Transverse colon (tissue), 4 donors: ENCODE data around the gene DSCAM. TPM values are rescaled to one million over a fixed set of nuclear protein-coding genes. Genes with fewer than 3 reads are reported as not detected.

Experiments
- DNase-seq: peaks from one replicate; pipeline ENCODE4 v3.0.0-alpha.2; 2019
- H3K27ac ChIP-seq, 4 donors: fragments of 200-600 bp; sonication (generic); 2 replicates each; pipeline ENCODE4 v1.5.1; 2016 to 2018; ENCODE audit warnings: inconsistent platforms in 4 of 4
- H3K27me3 ChIP-seq: fragments of 200-600 bp; sonication (generic); 2 replicates; pipeline ENCODE4 v1.5.1; 2017; ENCODE audit warnings: inconsistent platforms
- H3K36me3 ChIP-seq, 4 donors: fragments of 200-600 bp; sonication (generic); 2 replicates each; pipeline ENCODE4 v1.5.1; 2017 to 2019; ENCODE audit warnings: inconsistent platforms in 4 of 4
- H3K4me1 ChIP-seq, 4 donors: fragments of 200-600 bp; sonication (generic); 2 replicates each; pipeline ENCODE4 v1.5.1; 2017 to 2020; ENCODE audit warnings: inconsistent platforms in 4 of 4
- H3K4me3 ChIP-seq, 4 donors: fragments of 200-600 bp; sonication (generic); 1 replicate in 1 of 4; 2 replicates in 3 of 4; pipeline versions ENCODE4 v1.5.1 to v1.6.1; 2017 to 2019; ENCODE audit warnings: inconsistent platforms in 4 of 4
- H3K9me3 ChIP-seq, 2 donors: fragments of 200-600 bp; sonication (generic); 2 replicates each; pipeline ENCODE4 v1.5.1; 2017 to 2019; ENCODE audit warnings: inconsistent platforms in 2 of 2
- EP300 ChIP-seq: sonication (generic); formaldehyde crosslinking; IDR thresholded peaks from one replicate; pipeline ENCODE4 v1.6.1; 2017; ENCODE audit warnings: antibody characterized with exemption, low read depth
- POLR2A ChIP-seq: fragments of 450-650 bp; IDR thresholded peaks from one replicate; pipeline ENCODE4 v1.6.1; 2016; ENCODE audit warnings: antibody characterized with exemption, mild to moderate bottlenecking, moderate library complexity
- POLR2AphosphoS5 ChIP-seq, 3 donors: sonication (generic); formaldehyde crosslinking; IDR thresholded peaks; one replicate each; pipeline ENCODE4 v1.6.1; 2016; ENCODE audit warnings: antibody characterized with exemption in 3 of 3
- WGBS, 2 donors: methylation state at CpG; one replicate each; pipeline ENCODE4 v1.1.5; 2018; ENCODE audit warnings: low coverage in 1 of 2; 5-methylcytosine and 5-hydroxymethylcytosine counted together
- in situ Hi-C, 4 donors: fragments of 200-750 bp; cut with MboI; loops; one replicate each; pipeline versions ENCODE4 v1.15.0 to v1.15.1; 2017; ENCODE audit warnings: low sequenced_read_pairs in 3 of 4, low pct_ligation_motif_present in 1 of 4, low pct_unique_long_range_greater_than_20kb in 1 of 4
- intact Hi-C: fragments of 100-400 bp; cut with DNase I; formaldehyde crosslinking; loops from one replicate; pipeline ENCODE4 v1.15.1; 2023; ENCODE audit warnings: low total_unique reads
- total RNA-seq, 4 donors: library from RNA; depleted of rRNA; stranded (reverse); fragments of >200 nt; gene quantifications; one replicate each; pipeline ENCODE4 v1.1.0, GENCODE V29; 2016
- TF ChIP-seq, protein P1 (sequence below), 5 experiments: fragments of 200-600 bp in 3 of 5; fragments of 450-650 bp in 2 of 5; sonication (generic) in 3 of 5; IDR thresholded peaks; 1 replicate in 2 of 5; 2 replicates in 3 of 5; pipeline ENCODE4 v1.5.1; 2016 to 2017; ENCODE audit warnings: antibody characterized with exemption in 5 of 5, inconsistent platforms in 3 of 5, mild to moderate bottlenecking in 2 of 5, moderate library complexity in 1 of 5

The DSCAM gene
- total RNA-seq, 4 donors from 2014 or later: 0.16 TPM; not detected in 3

DNA sequence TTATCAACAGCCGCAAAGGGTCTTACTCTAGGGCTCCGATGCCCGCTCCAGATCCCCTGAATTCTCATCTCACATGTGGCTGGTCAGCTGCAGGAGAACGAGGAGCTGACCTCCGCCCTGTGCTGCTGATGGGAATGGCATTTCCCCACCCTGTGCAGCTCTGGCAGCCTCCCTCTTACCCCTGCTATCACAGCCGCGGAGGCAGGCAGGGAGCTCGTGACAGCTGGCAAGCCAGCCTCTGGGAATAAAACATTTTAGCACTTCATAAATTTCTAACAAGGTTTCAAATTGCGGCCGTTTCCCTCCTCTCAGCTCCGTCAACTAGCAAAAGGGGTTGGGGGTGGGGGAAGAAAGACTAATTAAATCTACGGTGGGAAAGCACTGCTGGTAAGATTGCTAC lies 81.1 kb downstream of the DSCAM start:
- Histone ChIP-seq H3K4me3 (no peak overlapping the region), H3K27me3 (no peaks in the 10 kb centered on the region), H3K9me3 (no peaks in the 10 kb centered on the region), H3K27ac (no peak overlapping the region), H3K4me1 (no peaks in the 10 kb centered on the region), H3K36me3 (no peaks in the 10 kb centered on the region)
- 42 to 80% methylated on average over 2 to 12 of the region's 12 CpGs for WGBS, 2 donors
- intact Hi-C loops (no loop called here), in situ Hi-C loops (no loop called here)
- TF ChIP-seq POLR2AphosphoS5 (IDR thresholded peaks at IDR 0.05) (no peak), EP300 (no peak)
- TF ChIP-seq, protein P1, sequence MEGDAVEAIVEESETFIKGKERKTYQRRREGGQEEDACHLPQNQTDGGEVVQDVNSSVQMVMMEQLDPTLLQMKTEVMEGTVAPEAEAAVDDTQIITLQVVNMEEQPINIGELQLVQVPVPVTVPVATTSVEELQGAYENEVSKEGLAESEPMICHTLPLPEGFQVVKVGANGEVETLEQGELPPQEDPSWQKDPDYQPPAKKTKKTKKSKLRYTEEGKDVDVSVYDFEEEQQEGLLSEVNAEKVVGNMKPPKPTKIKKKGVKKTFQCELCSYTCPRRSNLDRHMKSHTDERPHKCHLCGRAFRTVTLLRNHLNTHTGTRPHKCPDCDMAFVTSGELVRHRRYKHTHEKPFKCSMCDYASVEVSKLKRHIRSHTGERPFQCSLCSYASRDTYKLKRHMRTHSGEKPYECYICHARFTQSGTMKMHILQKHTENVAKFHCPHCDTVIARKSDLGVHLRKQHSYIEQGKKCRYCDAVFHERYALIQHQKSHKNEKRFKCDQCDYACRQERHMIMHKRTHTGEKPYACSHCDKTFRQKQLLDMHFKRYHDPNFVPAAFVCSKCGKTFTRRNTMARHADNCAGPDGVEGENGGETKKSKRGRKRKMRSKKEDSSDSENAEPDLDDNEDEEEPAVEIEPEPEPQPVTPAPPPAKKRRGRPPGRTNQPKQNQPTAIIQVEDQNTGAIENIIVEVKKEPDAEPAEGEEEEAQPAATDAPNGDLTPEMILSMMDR (IDR thresholded peaks at IDR 0.05): no peak
- no peak for DNase-seq

DNA sequence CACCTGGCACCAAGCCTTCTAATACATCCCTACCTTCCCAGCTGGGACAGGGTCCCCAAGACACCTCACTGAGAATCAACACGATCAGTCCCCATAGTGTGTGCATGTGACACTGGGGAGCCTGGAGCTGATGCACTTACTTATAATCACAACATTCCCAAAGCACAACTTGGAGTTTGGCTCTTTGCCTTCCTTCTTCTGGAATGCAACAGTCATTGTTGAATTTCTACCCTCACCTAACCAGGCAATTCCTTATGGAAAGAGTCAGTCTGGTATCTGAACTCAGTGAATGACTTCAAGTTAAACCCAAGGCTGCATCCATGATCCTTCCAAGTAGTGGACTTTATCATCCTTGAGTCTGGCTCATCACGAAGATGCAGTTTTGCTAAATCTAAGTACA lies 86.1 kb downstream of the DSCAM start:
- 75 to 80% methylated on average over 1 to 2 of the region's 2 CpGs for whole genome bisulfite sequencing, 2 donors
- TF ChIP-seq POLR2A: no peak
- no peak for TF ChIP-seq POLR2AphosphoS5 (IDR thresholded peaks at IDR 0.05)
- TF ChIP-seq EP300: no peak
- TF ChIP-seq, protein P1 (IDR thresholded peaks at IDR 0.05): no peak
- Histone ChIP-seq H3K4me1 (no peaks in the 10 kb centered on the region), H3K27ac (no peak overlapping the region), H3K4me3 (no peak overlapping the region), H3K9me3 (no peaks in the 10 kb centered on the region), H3K27me3 (no peaks in the 10 kb centered on the region), H3K36me3 (no peaks in the 10 kb centered on the region)
- intact Hi-C loops (no loop called here), in situ Hi-C loops (no loop called here)
- no peak for DNase-seq

DNA sequence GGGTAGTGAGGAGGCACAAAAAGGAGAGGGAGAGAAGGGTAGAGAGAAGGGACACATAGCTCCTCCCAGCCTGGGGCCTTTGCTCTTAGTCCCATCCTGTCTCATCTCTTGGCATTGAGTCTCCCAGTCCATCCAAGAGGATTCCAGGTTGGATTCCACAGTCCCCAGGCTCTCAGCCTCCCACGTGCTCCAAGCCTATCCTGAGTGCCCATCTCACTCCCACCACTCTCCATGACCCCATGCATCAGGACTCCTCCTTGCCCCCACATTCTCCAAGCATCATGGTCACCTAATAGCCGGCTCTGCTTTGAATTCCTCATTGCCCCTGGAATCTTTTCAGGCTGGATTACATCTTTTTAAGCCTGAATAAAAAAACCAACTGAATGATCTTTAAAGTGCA lies 87.9 kb downstream of the DSCAM start:
- H3K4me3 ChIP-seq: no peak overlapping the region
- intact Hi-C loops (no loop called here), in situ Hi-C loops (no loop called here)
- 69 to 71% methylated on average over 2 of the region's 2 CpGs for WGBS, 2 donors
- TF ChIP-seq, protein P1 (IDR thresholded peaks at IDR 0.05): no peak
- TF ChIP-seq POLR2AphosphoS5 (IDR thresholded peaks at IDR 0.05) (no peak), EP300 (no peak), POLR2A (no peak)
- H3K27ac ChIP-seq: no peak overlapping the region
- H3K4me1 ChIP-seq: no peaks in the 10 kb centered on the region
- no peaks in the 10 kb centered on the region for H3K27me3 ChIP-seq
- DNase-seq: no peak
- no peaks in the 10 kb centered on the region for H3K9me3 ChIP-seq
- H3K36me3 ChIP-seq: no peaks in the 10 kb centered on the region

DNA sequence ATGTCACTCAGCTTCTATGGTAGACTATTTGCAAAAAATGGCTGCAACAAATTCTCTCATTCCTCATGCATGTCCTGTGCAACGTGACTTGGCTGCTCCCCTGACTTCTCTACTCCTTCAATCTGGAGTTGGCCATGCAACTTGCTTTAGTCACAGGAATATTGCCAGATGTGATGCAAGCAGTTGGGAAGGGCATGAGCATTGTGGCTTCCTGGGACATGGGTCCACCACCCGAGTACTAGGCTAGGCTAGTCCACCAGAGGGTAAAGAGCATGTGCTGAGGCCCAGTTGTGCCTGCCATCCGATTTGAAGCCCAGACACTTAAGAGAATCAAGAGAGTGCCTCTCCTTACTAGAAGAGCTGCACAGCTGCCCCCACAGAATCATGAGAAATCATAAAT lies 89.6 kb downstream of the DSCAM start:
- intact Hi-C loops: no loop called here
- no peaks in the 10 kb centered on the region for H3K9me3 ChIP-seq
- WGBS, 2 donors: 80% methylated on average over 3 of the region's 3 CpGs; no CpG with 5 or more reads in 1 of the 2 donors
- H3K27ac ChIP-seq: no peak overlapping the region
- H3K4me3 ChIP-seq: no peak overlapping the region
- in situ Hi-C loops: no loop called here
- H3K4me1 ChIP-seq: no peaks in the 10 kb centered on the region
- H3K27me3 ChIP-seq: no peaks in the 10 kb centered on the region
- DNase-seq: no peak
- no peaks in the 10 kb centered on the region for H3K36me3 ChIP-seq
- TF ChIP-seq EP300 (no peak), POLR2AphosphoS5 (IDR thresholded peaks at IDR 0.05) (no peak), POLR2A (no peak)
- TF ChIP-seq, protein P1 (IDR thresholded peaks at IDR 0.05): no peak
